Esophagus squamous epithelium (tissue), 4 donors: ENCODE results near the gene L3MBTL2.

Source experiments
- CTCF ChIP-seq, 6 experiments: fragments of 450-650 bp in 4 of 6; fragments of 200-600 bp in 2 of 6; sonication (generic) in 2 of 6; IDR thresholded peaks; one replicate each; pipeline ENCODE4 v1.5.1; 2016 to 2019; ENCODE audit warnings: antibody characterized with exemption in 6 of 6, mild to moderate bottlenecking in 4 of 6, moderate library complexity in 4 of 6
- POLR2A ChIP-seq, 4 donors: fragments of 450-650 bp; IDR thresholded peaks; one replicate each; pipeline ENCODE4 v1.6.1; 2017; ENCODE audit warnings: antibody characterized with exemption in 4 of 4, mild to moderate bottlenecking in 4 of 4, moderate library complexity in 3 of 4

- TF ChIP-seq CTCF (IDR thresholded peaks at IDR 0.05) (no peak), POLR2A (IDR thresholded peaks at IDR 0.05) (no peak)
Measured at GRCh38 chr22:41180926-41181325, 24.2 kb upstream of the L3MBTL2 start.
